Caco-2 (cell line): Measurements from ENCODE around the gene PGD. TPM values are rescaled to one million over a fixed set of nuclear protein-coding genes. Genes with fewer than 3 reads are reported as not detected.

ENCODE experiments used
- BruUV-seq: library from RNA; stranded (reverse); fragments of 400-500 nt; replicated peaks from 2 replicates; lab custom pipeline; 2021; lab: Mats Ljungman, UMichigan
- CTCF ChIA-PET: fragments of 300-600 bp; sonication (Branson Sonifier 250); formaldehyde crosslinking; loops from one replicate; lab custom pipeline; 2022; ENCODE audit warnings: antibody characterized with exemption; lab: Charles Lee
- POLR2A ChIA-PET: fragments of 300-600 bp; sonication (Branson Sonifier 250); formaldehyde crosslinking; loops from one replicate; lab custom pipeline; 2022; ENCODE audit warnings: antibody characterized with exemption; lab: Charles Lee
- DNase-seq, 2 experiments: peaks; one replicate each; pipeline versions ENCODE4 v3.0.0 to v3.0.0-alpha.2; 2020 to 2022
- H3K27me3 ChIP-seq: replicated peaks from 2 replicates; pipeline ENCODE4 v1.6.0; 2011; ENCODE audit warnings: low read length; ENCODE audit not compliant: control insufficient read depth, insufficient read depth
- H3K36me3 ChIP-seq: 2 replicates; pipeline ENCODE4 v1.5.1; 2011; ENCODE audit warnings: low read length; ENCODE audit not compliant: control insufficient read depth, insufficient read depth
- H3K4me1 ChIP-seq: fragments of 250-450 bp; sonication (Bioruptor Pico); 2 replicates; pipeline ENCODE4 v1.5.1; 2020; ENCODE audit warnings: mild to moderate bottlenecking
- H3K4me3 ChIP-seq: 2 replicates; pipeline ENCODE4 v1.5.1; 2011; ENCODE audit warnings: low read depth, mild to moderate bottlenecking, control low read depth, low read length
- H3K9me3 ChIP-seq: fragments of 250-450 bp; sonication (Bioruptor Pico); 2 replicates; pipeline ENCODE4 v1.5.1; 2020; ENCODE audit warnings: mild to moderate bottlenecking, moderate library complexity
- H3K27ac Mint-ChIP-seq: one replicate; pipeline ENCODE4 v1.8.0; 2022; ENCODE audit warnings: mixed read lengths; ENCODE audit not compliant: unreplicated experiment
- H3K27me3 Mint-ChIP-seq: one replicate; pipeline ENCODE4 v1.8.0; 2022; ENCODE audit warnings: mixed read lengths; ENCODE audit not compliant: insufficient read depth, unreplicated experiment
- H3K36me3 Mint-ChIP-seq: one replicate; pipeline ENCODE4 v1.8.0; 2022; ENCODE audit warnings: mild to moderate bottlenecking, mixed read lengths; ENCODE audit not compliant: insufficient read depth, unreplicated experiment
- H3K4me1 Mint-ChIP-seq: one replicate; pipeline ENCODE4 v1.8.0; 2022; ENCODE audit warnings: low read depth, mixed read lengths; ENCODE audit not compliant: unreplicated experiment
- H3K4me3 Mint-ChIP-seq: one replicate; pipeline ENCODE4 v1.8.0; 2022; ENCODE audit warnings: mild to moderate bottlenecking, moderate library complexity, mixed read lengths; ENCODE audit not compliant: unreplicated experiment
- H3K9me3 Mint-ChIP-seq: one replicate; pipeline ENCODE4 v1.8.0; 2022; ENCODE audit warnings: mixed read lengths; ENCODE audit not compliant: unreplicated experiment
- intact Hi-C: fragments of 100-400 bp; cut with micrococcal nuclease; formaldehyde crosslinking; loops from one replicate; pipeline ENCODE4 v1.10.0; 2022; ENCODE audit not compliant: unreplicated experiment
- total RNA-seq: library from RNA; stranded (reverse); gene quantifications from 2 replicates; pipeline ENCODE4 v1.2.3, GENCODE V29; 2022
- TF ChIP-seq, protein P1 (sequence below), 2 experiments: fragments of 200-600 bp in 1 of 2; IDR thresholded peaks; 1 replicate in 1 of 2; 2 replicates in 1 of 2; pipeline versions ENCODE4 v1.5.1 to v1.8.0; 2011 to 2022; ENCODE audit warnings: antibody characterized with exemption in 1 of 2, control low read depth in 1 of 2, inconsistent platforms in 1 of 2, low read depth in 1 of 2, low read length in 1 of 2, mild to moderate bottlenecking in 1 of 2, moderate library complexity in 1 of 2; ENCODE audit not compliant: insufficient read depth in 1 of 2, severe bottlenecking in 1 of 2, unreplicated experiment in 1 of 2

Gene PGD
- total RNA-seq, 1 experiment from 2014 or later: 215 TPM

DNA sequence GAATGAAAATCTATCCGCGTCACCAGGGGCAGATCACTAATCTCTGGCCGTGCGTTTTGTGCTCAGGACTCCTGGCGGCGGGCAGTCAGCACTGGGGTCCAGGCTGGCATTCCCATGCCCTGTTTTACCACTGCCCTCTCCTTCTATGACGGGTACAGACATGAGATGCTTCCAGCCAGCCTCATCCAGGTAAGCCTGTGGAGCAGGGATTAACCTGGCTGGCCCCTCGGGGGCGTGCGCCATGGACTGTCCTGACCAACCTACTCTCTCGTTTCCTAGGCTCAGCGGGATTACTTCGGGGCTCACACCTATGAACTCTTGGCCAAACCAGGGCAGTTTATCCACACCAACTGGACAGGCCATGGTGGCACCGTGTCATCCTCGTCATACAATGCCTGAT, 20.5 kb downstream of the PGD start:
- DNase-seq: no peak
- H3K27ac Mint-ChIP-seq: no peak overlapping the region
- no TSS peak for BruUV-seq
- no peaks in the 10 kb centered on the region for H3K9me3 ChIP-seq
- TF ChIP-seq, protein P1, sequence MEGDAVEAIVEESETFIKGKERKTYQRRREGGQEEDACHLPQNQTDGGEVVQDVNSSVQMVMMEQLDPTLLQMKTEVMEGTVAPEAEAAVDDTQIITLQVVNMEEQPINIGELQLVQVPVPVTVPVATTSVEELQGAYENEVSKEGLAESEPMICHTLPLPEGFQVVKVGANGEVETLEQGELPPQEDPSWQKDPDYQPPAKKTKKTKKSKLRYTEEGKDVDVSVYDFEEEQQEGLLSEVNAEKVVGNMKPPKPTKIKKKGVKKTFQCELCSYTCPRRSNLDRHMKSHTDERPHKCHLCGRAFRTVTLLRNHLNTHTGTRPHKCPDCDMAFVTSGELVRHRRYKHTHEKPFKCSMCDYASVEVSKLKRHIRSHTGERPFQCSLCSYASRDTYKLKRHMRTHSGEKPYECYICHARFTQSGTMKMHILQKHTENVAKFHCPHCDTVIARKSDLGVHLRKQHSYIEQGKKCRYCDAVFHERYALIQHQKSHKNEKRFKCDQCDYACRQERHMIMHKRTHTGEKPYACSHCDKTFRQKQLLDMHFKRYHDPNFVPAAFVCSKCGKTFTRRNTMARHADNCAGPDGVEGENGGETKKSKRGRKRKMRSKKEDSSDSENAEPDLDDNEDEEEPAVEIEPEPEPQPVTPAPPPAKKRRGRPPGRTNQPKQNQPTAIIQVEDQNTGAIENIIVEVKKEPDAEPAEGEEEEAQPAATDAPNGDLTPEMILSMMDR (IDR thresholded peaks at IDR 0.05; ENCODE audit: insufficient read depth in 1 of 2, low read depth in 1 of 2, low read length in 1 of 2, severe bottlenecking in 1 of 2, unreplicated experiment in 1 of 2): no peak
- no peak overlapping the region for H3K4me3 ChIP-seq
- intact Hi-C loops: no loop called here
- peaks cover 73% of the 10 kb centered on the region for H3K36me3 Mint-ChIP-seq
- H3K4me1 ChIP-seq: no peaks in the 10 kb centered on the region
- no peaks in the 10 kb centered on the region for H3K9me3 Mint-ChIP-seq
- H3K36me3 ChIP-seq: 0 out of 2 replicates have a peak, but pooled peaks cover 3% of the 10 kb centered on the region
- CTCF ChIA-PET: no interaction called here
- POLR2A ChIA-PET: no interaction called here
- H3K27me3 ChIP-seq: no peaks in the 10 kb centered on the region
- no peaks in the 10 kb centered on the region for H3K27me3 Mint-ChIP-seq
- H3K4me3 Mint-ChIP-seq: no peak overlapping the region
- no peaks in the 10 kb centered on the region for H3K4me1 Mint-ChIP-seq

DNA sequence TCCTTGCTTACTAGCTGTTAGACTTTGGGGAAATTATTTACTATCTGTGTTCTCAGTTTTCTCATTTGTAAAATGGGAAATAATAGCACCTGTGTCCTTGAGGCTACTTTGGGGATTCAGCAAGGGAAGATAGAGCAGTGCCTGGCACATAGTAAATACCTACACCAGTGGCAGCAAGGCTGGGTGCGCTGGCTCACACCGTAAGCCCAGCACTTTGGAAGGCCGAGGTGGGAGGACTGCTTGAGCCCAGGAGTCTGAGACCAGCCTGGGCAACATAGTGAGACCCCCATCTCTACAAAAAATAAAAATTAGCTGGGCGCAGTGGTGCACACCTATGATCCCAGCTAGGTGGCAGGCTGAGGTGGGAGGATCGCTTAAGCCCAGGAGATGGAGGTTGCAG, 22.8 kb downstream of the PGD start:
- no peaks in the 10 kb centered on the region for H3K9me3 Mint-ChIP-seq
- no peak for DNase-seq
- no TSS peak for BruUV-seq
- H3K27me3 Mint-ChIP-seq: no peaks in the 10 kb centered on the region
- no peaks in the 10 kb centered on the region for H3K4me1 Mint-ChIP-seq
- H3K36me3 Mint-ChIP-seq: peaks cover 50% of the 10 kb centered on the region
- CTCF ChIA-PET: no interaction called here
- intact Hi-C loops: no loop called here
- Histone ChIP-seq H3K9me3 (no peaks in the 10 kb centered on the region), H3K4me3 (no peak overlapping the region), H3K27me3 (no peaks in the 10 kb centered on the region), H3K4me1 (peaks cover 7% of the 10 kb centered on the region), H3K36me3 (0 out of 2 replicates have a peak, but pooled peaks cover 3% of the 10 kb centered on the region)
- TF ChIP-seq, protein P1 (IDR thresholded peaks at IDR 0.05; ENCODE audit: insufficient read depth in 1 of 2, low read depth in 1 of 2, low read length in 1 of 2, severe bottlenecking in 1 of 2, unreplicated experiment in 1 of 2): no peak
- POLR2A ChIA-PET: no interaction called here
- no peak overlapping the region for H3K4me3 Mint-ChIP-seq
- H3K27ac Mint-ChIP-seq: no peak overlapping the region

DNA sequence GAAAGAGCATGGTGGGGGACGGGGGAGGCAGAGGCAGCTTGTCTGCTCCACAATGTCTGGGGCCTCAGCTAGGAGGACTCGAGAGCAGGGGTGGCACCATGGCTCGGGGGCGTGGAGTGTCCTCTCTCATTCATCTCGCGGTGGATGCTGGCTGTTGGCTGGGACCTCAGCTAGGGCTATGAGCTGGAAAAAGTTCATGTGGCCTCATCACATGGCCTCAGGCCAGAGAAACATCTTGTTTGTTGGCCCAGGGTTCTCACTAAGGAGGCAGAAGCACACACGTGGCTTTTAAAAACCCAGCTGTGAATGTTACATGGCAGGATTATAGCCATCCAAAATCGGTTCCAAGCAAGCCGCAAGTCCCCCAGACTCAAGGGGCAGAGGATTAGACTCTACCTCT, 25.2 kb downstream of the PGD start:
- TF ChIP-seq, protein P1 (IDR thresholded peaks at IDR 0.05; ENCODE audit: insufficient read depth in 1 of 2, low read depth in 1 of 2, low read length in 1 of 2, severe bottlenecking in 1 of 2, unreplicated experiment in 1 of 2): no peak
- no peak for DNase-seq
- no peak overlapping the region for H3K4me3 Mint-ChIP-seq
- Histone ChIP-seq H3K27me3 (no peaks in the 10 kb centered on the region), H3K4me3 (no peak overlapping the region), H3K36me3 (peaks cover 2% of the 10 kb centered on the region; the same call in 1 of the 2 replicates), H3K4me1 (peaks cover 20% of the 10 kb centered on the region), H3K9me3 (no peaks in the 10 kb centered on the region)
- intact Hi-C loops: no loop called here
- ChIA-PET CTCF (no interaction called here), POLR2A (no interaction called here)
- H3K27me3 Mint-ChIP-seq: no peaks in the 10 kb centered on the region
- no peak overlapping the region for H3K27ac Mint-ChIP-seq
- no TSS peak for BruUV-seq
- H3K4me1 Mint-ChIP-seq: peaks cover 11% of the 10 kb centered on the region
- no peaks in the 10 kb centered on the region for H3K9me3 Mint-ChIP-seq
- H3K36me3 Mint-ChIP-seq: peaks cover 26% of the 10 kb centered on the region
